GM12865 (cell line): ENCODE data around the gene DEFB132.
"Not testable (repeated sequence)": the region's sequence is repeated elsewhere in the genome, so short reads cannot be mapped to it uniquely, and the experiment has no call there.

Experiments
- DNase-seq: peaks from one replicate; pipeline ENCODE4 v3.0.0; 2010; ENCODE audit warnings: low read depth
- H3K4me3 ChIP-seq: 2 replicates; pipeline ENCODE4 v1.5.1; 2011; ENCODE audit warnings: mild to moderate bottlenecking, low read depth, low read length, control low read depth
- TF ChIP-seq, protein P1 (sequence below): IDR thresholded peaks from 2 replicates; pipeline ENCODE4 v1.5.1; 2011; ENCODE audit warnings: low read length, control low read depth, low read depth, inconsistent platforms; ENCODE audit not compliant: insufficient read depth; ENCODE audit errors: missing control alignments

Gene DEFB132

DNA sequence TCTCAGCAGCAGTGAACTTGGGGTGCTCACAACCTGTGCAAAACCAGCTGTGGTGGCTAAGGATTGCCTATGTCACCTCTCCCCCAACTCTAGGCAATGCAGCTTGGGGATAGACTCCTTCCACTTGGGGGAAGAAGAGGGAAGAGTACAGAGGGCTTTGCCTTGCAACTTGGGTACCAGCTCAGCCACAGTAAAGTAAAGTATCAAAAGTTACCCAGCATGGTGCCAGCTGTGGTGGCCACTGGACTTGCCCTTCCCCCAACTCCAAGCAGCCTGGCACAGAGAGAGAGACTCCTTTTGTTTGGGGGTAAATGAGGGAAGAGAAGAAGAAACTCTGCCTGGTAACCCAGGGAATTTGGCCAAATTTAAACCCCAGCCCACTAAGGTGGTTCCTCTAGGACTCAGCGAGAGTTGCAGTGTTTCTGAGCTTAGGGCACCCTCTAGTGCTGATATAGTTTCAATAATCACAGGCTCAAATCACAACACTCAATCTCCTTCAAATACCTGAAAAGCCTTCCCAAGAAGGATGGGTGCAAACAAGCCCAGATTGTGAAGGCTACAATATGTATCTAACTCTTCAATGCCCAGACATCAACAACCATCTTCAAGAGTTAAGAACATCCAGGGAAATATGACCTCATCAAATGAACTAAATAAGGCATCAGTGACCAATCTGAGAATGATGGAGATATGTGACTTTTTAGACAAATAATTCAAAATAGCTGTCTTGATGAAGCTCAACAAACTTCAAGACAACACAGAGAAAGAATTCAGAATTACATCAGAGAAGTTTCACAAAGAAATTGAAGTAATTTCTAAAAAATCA, 38.0 kb upstream of the DEFB132 start:
- H3K4me3 ChIP-seq: no peak overlapping the region
- DNase-seq: peak; percentile 23
- TF ChIP-seq, protein P1, sequence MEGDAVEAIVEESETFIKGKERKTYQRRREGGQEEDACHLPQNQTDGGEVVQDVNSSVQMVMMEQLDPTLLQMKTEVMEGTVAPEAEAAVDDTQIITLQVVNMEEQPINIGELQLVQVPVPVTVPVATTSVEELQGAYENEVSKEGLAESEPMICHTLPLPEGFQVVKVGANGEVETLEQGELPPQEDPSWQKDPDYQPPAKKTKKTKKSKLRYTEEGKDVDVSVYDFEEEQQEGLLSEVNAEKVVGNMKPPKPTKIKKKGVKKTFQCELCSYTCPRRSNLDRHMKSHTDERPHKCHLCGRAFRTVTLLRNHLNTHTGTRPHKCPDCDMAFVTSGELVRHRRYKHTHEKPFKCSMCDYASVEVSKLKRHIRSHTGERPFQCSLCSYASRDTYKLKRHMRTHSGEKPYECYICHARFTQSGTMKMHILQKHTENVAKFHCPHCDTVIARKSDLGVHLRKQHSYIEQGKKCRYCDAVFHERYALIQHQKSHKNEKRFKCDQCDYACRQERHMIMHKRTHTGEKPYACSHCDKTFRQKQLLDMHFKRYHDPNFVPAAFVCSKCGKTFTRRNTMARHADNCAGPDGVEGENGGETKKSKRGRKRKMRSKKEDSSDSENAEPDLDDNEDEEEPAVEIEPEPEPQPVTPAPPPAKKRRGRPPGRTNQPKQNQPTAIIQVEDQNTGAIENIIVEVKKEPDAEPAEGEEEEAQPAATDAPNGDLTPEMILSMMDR: peak; percentile 32

DNA sequence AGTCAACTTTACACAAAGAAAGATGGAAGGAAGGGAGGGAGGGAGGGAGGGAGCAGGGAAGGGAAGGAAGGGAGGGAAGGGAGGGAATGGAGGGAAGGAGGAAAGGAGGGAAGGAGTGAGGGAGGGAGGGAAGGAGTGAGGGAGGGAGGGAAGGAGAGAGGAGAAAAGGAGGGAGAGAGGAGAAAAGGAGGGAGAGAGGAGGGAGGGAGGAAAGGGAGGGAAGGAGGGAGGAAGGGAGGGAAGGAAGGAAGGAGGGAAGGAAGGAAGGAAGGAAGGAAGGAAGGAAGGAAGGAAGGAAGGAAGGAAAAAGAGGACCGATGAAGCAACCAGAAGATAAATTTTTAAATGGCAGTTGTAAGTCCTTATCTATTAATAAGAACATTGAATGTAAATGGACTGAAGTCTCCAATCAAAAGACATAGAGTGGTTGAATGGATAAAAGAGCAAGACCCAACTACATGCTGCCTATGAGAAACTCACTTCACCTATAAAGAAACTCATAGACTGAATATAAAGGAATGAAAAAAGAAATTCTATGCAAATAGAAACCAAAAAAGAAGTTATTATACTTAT, 36.2 kb upstream of the DEFB132 start:
- no peak overlapping the region for H3K4me3 ChIP-seq
- no peak for DNase-seq
- TF ChIP-seq, protein P1: no peak

DNA sequence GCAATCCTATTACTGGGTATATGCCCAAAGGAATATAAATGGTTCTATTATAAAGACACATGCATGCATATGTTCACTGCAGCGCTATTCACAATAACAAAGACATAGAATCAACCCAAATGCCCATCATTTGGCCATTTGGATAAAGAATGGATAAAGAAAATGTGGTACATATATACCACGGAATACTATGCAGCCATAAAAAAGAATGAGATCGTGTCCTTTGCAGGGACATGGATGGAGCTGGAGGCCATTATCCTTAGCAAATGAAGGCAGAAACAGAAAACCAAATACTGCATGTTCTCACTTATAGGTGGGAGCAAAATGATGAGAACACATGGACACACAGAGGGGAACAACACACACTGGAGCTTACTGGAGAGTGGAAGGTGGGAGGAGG, 31.6 kb upstream of the DEFB132 start:
- not testable (repeated sequence) for H3K4me3 ChIP-seq, DNase-seq

DNA sequence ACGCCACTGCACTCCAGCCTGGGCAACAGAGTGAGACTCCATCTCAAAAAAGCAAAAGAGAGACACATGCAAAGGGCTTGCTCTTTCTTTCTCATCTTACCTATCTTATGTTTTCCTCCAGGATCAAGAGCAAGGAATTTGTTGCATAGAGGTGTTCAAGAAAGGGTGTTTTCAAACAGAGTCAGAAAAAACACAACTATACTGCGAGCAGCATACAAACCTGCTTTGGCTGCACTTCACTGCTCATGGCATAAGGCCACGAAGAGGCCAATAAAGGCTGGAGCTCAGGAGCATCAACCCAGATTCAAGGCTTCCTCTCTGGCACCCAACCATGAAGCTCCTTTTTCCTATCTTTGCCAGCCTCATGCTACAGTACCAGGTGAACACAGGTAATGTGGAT, 30.6 kb upstream of the DEFB132 start, which contains the start of gene DEFB129:
Gene DEFB129 (plus strand): TSS at position 301 of the 400 bp plus-strand sequence. CDS start 31 bp downstream, at position 332.
- no peak within 1 kb of the TSS for H3K4me3 ChIP-seq
- TF ChIP-seq, protein P1: no peak
- DNase-seq: no peak

DNA sequence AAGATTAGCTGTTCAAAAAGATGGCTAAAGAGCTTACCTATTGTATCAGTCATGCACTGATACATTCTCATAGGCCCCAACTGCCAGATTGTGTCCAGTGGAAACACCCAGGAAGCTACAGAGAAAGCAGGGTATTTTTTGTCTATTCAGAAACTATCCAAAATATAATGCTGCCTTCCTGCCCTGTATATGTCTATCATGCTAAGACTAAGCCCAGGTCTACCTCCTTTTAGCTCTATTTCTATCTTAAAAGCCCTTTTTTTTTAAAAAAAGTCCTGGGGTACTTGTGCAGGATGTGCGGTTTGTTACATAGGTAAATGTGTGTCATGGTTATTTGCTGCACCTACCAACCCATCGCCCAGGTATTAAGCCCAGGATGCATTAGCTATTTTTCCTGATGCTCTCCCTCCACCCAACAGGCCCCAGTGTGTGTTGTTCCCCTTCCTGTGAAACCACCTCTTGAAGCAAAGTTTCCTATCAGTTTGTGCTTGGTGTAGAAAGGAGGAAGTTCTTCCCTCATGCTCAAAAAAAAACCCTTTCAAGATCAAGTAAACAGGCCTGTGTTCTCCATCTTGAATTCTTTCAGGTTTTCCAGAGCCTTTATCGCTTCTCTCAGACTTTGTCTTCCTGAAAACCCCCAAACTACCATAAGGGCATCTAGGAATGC, 30.0 kb upstream of the DEFB132 start:
- H3K4me3 ChIP-seq: no peak overlapping the region
- TF ChIP-seq, protein P1: no peak
- DNase-seq: no peak

DNA sequence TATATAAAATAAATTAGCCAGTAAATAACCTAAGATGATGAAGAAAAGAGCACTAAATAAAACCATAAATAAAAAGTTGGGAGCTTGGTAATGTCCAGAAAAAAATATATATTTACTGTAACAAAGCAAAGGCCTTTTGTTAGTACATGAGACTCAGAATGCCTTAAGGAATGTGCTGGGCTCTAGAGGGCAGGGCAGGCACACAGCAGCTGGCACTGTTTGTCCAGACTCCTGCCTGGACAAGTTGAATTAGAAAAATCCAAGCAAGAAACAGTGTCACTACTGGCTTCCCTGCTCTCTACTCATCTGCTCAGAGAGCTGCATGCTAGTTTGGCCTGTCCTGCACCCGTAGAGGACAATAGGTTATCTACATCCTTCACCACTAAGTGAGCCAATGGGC, 21.6 kb upstream of the DEFB132 start:
- no peak overlapping the region for H3K4me3 ChIP-seq
- TF ChIP-seq, protein P1: no peak
- no peak for DNase-seq

DNA sequence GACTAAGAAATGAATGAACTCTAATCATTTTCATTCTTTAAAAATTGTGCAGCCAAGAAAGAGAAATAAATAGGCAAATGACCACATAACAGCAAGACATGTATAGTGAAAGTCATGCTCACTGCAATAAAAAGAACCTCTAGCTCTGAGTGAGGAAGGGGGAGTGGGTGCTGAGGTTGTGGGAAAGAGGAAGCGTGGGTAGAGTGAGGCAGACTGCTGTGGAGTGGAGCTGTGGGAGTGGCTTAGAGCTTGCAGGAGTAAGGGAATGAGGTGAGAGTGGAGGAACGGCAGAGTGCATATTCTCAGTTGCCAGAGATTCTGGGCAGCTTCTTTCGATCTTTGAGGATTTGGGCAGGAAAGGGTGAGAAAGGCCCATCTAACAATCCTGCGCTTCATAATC, 20.0 kb upstream of the DEFB132 start:
- TF ChIP-seq, protein P1: no peak
- no peak overlapping the region for H3K4me3 ChIP-seq
- no peak for DNase-seq
